GM23338 (cell line): ENCODE data around the gene HSFY1.
"Not testable (repeated sequence)": the region's sequence is repeated elsewhere in the genome, so short reads cannot be mapped to it uniquely, and the experiment has no call there.

Experiments used
- CREB1 ChIP-seq: fragments of 250-450 bp; sonication (Bioruptor Pico); IDR thresholded peaks from 2 replicates; pipeline ENCODE4 v1.5.0; 2020; ENCODE audit warnings: low read depth, mild to moderate bottlenecking, moderate library complexity
- CTCF ChIP-seq, 2 experiments: fragments of 200-600 bp in 1 of 2; sonication (generic) in 1 of 2; conservative IDR thresholded peaks; 2 replicates each; pipeline versions ENCODE4 v1.5.1 to v1.6.1; 2016 to 2017; ENCODE audit warnings: antibody characterized with exemption in 2 of 2, low read depth in 2 of 2, mild to moderate bottlenecking in 2 of 2, moderate library complexity in 1 of 2
- ETS1 ChIP-seq: IDR thresholded peaks from 2 replicates; pipeline ENCODE4 v1.6.1; 2016; ENCODE audit warnings: antibody characterized with exemption
- EZH2 ChIP-seq: fragments of 200-600 bp; sonication (generic); IDR thresholded peaks from one replicate; pipeline ENCODE4 v1.8.0; 2017; ENCODE audit warnings: antibody characterized with exemption, mild to moderate bottlenecking, low read depth; ENCODE audit not compliant: unreplicated experiment
- EZH2phosphoT487 ChIP-seq: fragments of 200-600 bp; sonication (generic); IDR thresholded peaks from one replicate; pipeline ENCODE4 v1.8.1; 2018; ENCODE audit warnings: antibody characterized with exemption; ENCODE audit not compliant: unreplicated experiment
- NANOG ChIP-seq: IDR thresholded peaks from 2 replicates; pipeline ENCODE4 v1.6.1; 2016; ENCODE audit warnings: antibody characterized with exemption, borderline replicate concordance
- POLR2AphosphoS5 ChIP-seq: IDR thresholded peaks from 2 replicates; pipeline ENCODE4 v1.6.1; 2016; ENCODE audit warnings: antibody characterized with exemption, low read depth
- REST ChIP-seq: IDR thresholded peaks from one replicate; pipeline ENCODE4 v1.6.1; 2018; ENCODE audit warnings: antibody characterized with exemption; ENCODE audit not compliant: unreplicated experiment
- STAT1 ChIP-seq: IDR thresholded peaks from one replicate; pipeline ENCODE4 v1.6.1; 2016; ENCODE audit warnings: antibody characterized with exemption; ENCODE audit not compliant: unreplicated experiment

- TF ChIP-seq CTCF (conservative IDR thresholded peaks at IDR 0.05; ENCODE audit: low read depth in 2 of 2); POLR2AphosphoS5; ETS1; EZH2; REST; CREB1 (CRISPR knock-in tag); NANOG; STAT1; EZH2phosphoT487: not testable (repeated sequence)
Measured at GRCh38 chrY:18530995-18531655, 15.4 kb upstream of the HSFY1 start.
